Coronary artery (tissue), 2 donors: Measurements from ENCODE around the gene BSPRY.

Experiments used
- DNase-seq: peaks from one replicate; pipeline ENCODE4 v3.0.0-alpha.2; 2017; ENCODE audit warnings: low spot score
- H3K27ac ChIP-seq, 2 donors: fragments of 200-600 bp; sonication (generic); one replicate each; pipeline ENCODE4 v1.5.1; 2016 to 2019
- H3K4me3 ChIP-seq: fragments of 200-600 bp; sonication (generic); 2 replicates; pipeline ENCODE4 v1.5.1; 2016; ENCODE audit warnings: mild to moderate bottlenecking, moderate library complexity
- CTCF ChIP-seq: fragments of 200-600 bp; sonication (generic); IDR thresholded peaks from one replicate; pipeline ENCODE4 v1.5.1; 2019; ENCODE audit warnings: antibody characterized with exemption

The BSPRY gene

GRCh38 chr9:113309204-113309813, 40.0 kb upstream of the BSPRY start:
- Histone ChIP-seq H3K4me3 (no peak overlapping the region), H3K27ac (no peak overlapping the region)
- DNase-seq = no peak
- no peak for TF ChIP-seq CTCF

GRCh38 chr9:113310538-113310937, 38.8 kb upstream of the BSPRY start:
- no peak for TF ChIP-seq CTCF
- no peak overlapping the region for H3K4me3 ChIP-seq
- H3K27ac ChIP-seq = no peak overlapping the region
- DNase-seq = no peak

GRCh38 chr9:113311961-113312360, 37.4 kb upstream of the BSPRY start:
- TF ChIP-seq CTCF = no peak
- Histone ChIP-seq H3K4me3 (no peak overlapping the region), H3K27ac (no peak overlapping the region)
- DNase-seq = no peak

- no peak for TF ChIP-seq CTCF
- no peak overlapping the region for H3K4me3 ChIP-seq
- H3K27ac ChIP-seq = no peak overlapping the region
- DNase-seq = no peak
These were observed 36.1 kb upstream of the BSPRY start for GRCh38 chr9:113313261-113313660.

- TF ChIP-seq CTCF = no peak
- H3K27ac ChIP-seq = no peak overlapping the region
- no peak overlapping the region for H3K4me3 ChIP-seq
- no peak for DNase-seq
These were observed 34.1 kb upstream of the BSPRY start for GRCh38 chr9:113315231-113315630.

GRCh38 chr9:113316030-113316429, 33.3 kb upstream of the BSPRY start:
- Histone ChIP-seq H3K4me3 (no peak overlapping the region), H3K27ac (no peak overlapping the region)
- TF ChIP-seq CTCF = no peak
- DNase-seq = no peak

GRCh38 chr9:113317777-113318176, 31.6 kb upstream of the BSPRY start:
- TF ChIP-seq CTCF = no peak
- no peak overlapping the region for H3K27ac ChIP-seq
- DNase-seq = no peak
- no peak overlapping the region for H3K4me3 ChIP-seq
